Type B pancreatic cell (in vitro differentiated cells): Measurements from ENCODE around the gene ABHD13. TPM values are rescaled to one million over a fixed set of nuclear protein-coding genes. Genes with fewer than 3 reads are reported as not detected.

ENCODE experiments used
- DNase-seq: peaks from one replicate; pipeline ENCODE4 v3.0.0; 2021; ENCODE audit warnings: mixed read lengths; ENCODE audit not compliant: unreplicated experiment; ENCODE audit errors: extremely low spot score
- H3K27ac Mint-ChIP-seq: 2 replicates; pipeline ENCODE4 v1.8.0; 2021; ENCODE audit warnings: mild to moderate bottlenecking, mixed read lengths
- H3K27me3 Mint-ChIP-seq: 2 replicates; pipeline ENCODE4 v1.8.0; 2021; ENCODE audit warnings: mixed read lengths
- H3K36me3 Mint-ChIP-seq: 2 replicates; pipeline ENCODE4 v1.8.0; 2021; ENCODE audit warnings: mixed read lengths
- H3K4me1 Mint-ChIP-seq: one replicate; pipeline ENCODE4 v1.8.0; 2021; ENCODE audit warnings: mixed read lengths; ENCODE audit not compliant: unreplicated experiment
- H3K4me3 Mint-ChIP-seq: 2 replicates; pipeline ENCODE4 v1.8.0; 2021; ENCODE audit warnings: mild to moderate bottlenecking, mixed read lengths
- H3K9me3 Mint-ChIP-seq: 2 replicates; pipeline ENCODE4 v1.8.0; 2021; ENCODE audit warnings: mixed read lengths
- total RNA-seq: library from RNA; stranded (reverse); gene quantifications from 2 replicates; pipeline ENCODE4 v1.2.1, GENCODE V29; 2021; ENCODE audit warnings: low replicate concordance
- TF ChIP-seq, protein P1 (sequence below): fragments of 200-600 bp; sonication (generic); conservative IDR thresholded peaks from 2 replicates; pipeline ENCODE4 v1.5.0; 2021; ENCODE audit warnings: antibody characterized with exemption, mild to moderate bottlenecking

The ABHD13 gene
- total RNA-seq, 1 donor from 2014 or later: 9.0 TPM

DNA sequence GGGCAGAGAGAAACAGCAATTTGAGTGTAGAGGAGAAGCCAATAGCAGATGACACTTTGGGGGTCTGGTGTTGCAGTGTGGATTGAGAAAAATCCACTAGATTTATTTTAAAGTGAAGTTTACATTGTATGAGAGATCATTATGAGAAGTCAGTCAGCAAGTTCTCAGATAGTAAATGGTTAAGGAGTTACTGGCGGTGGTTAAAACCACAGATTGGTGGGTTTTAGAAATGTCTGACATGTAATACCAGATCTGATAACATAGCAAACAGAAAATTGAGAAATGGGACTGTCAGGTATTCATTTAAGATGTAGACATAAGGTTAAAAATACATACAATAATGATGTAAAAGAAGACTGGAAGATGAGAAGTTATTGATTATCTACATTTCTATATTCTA is 7.2 kb downstream of the ABHD13 start:
- no peak for DNase-seq
- TF ChIP-seq, protein P1, sequence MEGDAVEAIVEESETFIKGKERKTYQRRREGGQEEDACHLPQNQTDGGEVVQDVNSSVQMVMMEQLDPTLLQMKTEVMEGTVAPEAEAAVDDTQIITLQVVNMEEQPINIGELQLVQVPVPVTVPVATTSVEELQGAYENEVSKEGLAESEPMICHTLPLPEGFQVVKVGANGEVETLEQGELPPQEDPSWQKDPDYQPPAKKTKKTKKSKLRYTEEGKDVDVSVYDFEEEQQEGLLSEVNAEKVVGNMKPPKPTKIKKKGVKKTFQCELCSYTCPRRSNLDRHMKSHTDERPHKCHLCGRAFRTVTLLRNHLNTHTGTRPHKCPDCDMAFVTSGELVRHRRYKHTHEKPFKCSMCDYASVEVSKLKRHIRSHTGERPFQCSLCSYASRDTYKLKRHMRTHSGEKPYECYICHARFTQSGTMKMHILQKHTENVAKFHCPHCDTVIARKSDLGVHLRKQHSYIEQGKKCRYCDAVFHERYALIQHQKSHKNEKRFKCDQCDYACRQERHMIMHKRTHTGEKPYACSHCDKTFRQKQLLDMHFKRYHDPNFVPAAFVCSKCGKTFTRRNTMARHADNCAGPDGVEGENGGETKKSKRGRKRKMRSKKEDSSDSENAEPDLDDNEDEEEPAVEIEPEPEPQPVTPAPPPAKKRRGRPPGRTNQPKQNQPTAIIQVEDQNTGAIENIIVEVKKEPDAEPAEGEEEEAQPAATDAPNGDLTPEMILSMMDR: no peak
- Mint-ChIP-seq H3K4me3 (peak overlapping the region; percentile 7), H3K36me3 (peaks cover 3% of the 10 kb centered on the region), H3K4me1 (peaks cover 33% of the 10 kb centered on the region), H3K27me3 (no peaks in the 10 kb centered on the region), H3K9me3 (no peaks in the 10 kb centered on the region), H3K27ac (no peak overlapping the region)

DNA sequence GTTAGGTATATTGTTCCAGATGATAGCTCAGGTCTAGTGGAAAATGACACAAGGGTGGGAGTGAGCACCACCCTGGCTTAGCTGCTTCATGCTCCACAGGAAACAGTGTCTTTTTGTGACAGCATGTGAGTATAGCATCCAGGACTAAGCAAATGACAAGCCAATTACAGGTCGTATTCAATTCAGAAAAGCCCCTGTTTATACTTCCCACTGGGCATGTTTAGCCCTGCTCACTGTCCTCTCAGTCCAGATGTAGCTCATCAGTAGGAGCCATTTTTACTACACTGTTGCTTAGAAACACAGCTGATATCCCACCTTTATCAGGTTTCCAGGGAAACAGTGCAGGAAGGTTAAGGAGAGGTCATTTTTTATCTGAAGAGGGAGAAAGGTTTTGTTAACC is 8.0 kb downstream of the ABHD13 start:
- TF ChIP-seq, protein P1: no peak
- H3K27me3 Mint-ChIP-seq: no peaks in the 10 kb centered on the region
- DNase-seq: no peak
- peak overlapping the region; percentile 14 for H3K27ac Mint-ChIP-seq
- peaks cover 33% of the 10 kb centered on the region for H3K4me1 Mint-ChIP-seq
- peak overlapping the region; percentile 10 for H3K4me3 Mint-ChIP-seq
- H3K9me3 Mint-ChIP-seq: no peaks in the 10 kb centered on the region
- H3K36me3 Mint-ChIP-seq: no peaks in the 10 kb centered on the region

DNA sequence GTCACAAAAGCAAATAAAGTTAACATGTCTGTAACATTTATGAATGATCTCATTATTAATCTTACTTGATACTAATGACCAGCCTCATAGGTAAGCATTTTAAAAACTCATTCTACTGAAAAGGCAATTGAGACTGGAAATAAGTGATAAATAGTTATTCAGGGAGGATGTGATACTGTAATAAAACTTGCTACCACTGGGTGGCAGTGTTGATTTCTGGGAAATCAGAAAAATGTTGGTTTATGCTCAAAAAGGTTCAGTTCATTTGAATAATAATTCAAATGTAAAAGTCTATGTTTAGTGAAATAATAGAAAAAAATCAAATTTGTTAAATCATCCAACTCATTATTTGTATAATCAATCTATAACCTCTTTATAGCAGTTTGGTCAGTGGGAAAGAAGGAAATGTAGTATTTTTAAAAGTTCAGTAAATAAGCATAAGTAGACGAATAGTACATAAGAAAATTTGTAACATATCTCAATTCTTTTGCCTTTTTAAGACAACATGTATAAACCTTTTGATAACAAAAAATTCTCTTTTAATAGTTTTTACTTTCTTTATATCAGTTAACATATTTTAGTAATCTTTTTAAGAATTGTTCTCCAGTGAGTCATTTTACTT is 9.6 kb downstream of the ABHD13 start:
- peaks cover 33% of the 10 kb centered on the region for H3K4me1 Mint-ChIP-seq
- no peak for DNase-seq
- no peaks in the 10 kb centered on the region for H3K9me3 Mint-ChIP-seq
- TF ChIP-seq, protein P1: peak; percentile 94
- H3K4me3 Mint-ChIP-seq: no peak overlapping the region
- no peak overlapping the region for H3K27ac Mint-ChIP-seq
- no peaks in the 10 kb centered on the region for H3K36me3 Mint-ChIP-seq
- H3K27me3 Mint-ChIP-seq: no peaks in the 10 kb centered on the region

DNA sequence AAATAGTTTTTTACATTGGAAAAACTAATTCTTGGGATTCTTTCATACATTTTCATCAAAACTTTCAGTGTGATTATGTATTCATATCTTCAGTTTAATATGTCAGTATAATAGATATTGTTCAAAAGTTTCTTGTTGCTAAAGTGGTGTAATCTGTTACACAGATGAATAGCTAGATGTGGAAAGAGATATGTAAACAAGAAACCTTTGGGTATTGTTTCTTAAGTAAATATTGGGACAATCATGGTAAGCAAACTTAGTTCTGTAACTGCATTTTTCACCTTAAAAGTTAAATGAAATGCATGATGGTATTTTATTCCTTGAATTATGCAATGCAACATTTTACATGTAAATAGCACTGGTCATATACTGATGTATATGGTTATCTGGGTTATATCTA is 12.2 kb downstream of the ABHD13 start:
- no peak overlapping the region for H3K27ac Mint-ChIP-seq
- no peak for DNase-seq
- no peaks in the 10 kb centered on the region for H3K9me3 Mint-ChIP-seq
- no peak overlapping the region for H3K4me3 Mint-ChIP-seq
- H3K36me3 Mint-ChIP-seq: no peaks in the 10 kb centered on the region
- peaks cover 28% of the 10 kb centered on the region for H3K4me1 Mint-ChIP-seq
- TF ChIP-seq, protein P1: no peak
- no peaks in the 10 kb centered on the region for H3K27me3 Mint-ChIP-seq

DNA sequence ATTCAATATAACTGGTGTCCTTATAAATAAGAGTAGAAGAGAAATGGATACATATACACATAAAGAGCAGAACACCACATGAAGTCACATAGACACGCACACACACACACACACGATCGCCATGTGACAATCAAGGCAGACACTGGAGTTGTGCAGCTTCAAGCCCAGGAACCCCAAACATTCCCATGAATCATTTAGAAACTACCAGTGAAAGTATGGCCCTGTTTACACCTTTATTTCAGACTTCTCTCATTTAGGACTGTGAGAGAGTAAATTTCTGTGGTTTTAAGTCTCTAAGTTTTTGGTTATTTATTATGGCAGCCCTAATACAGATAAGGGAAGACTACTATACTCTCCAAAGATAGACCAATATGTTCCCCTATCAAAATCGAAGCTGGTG is 31.0 kb downstream of the ABHD13 start:
- Mint-ChIP-seq H3K9me3 (peaks cover 8% of the 10 kb centered on the region), H3K4me3 (no peak overlapping the region), H3K27ac (no peak overlapping the region), H3K36me3 (peaks cover 4% of the 10 kb centered on the region), H3K27me3 (no peaks in the 10 kb centered on the region), H3K4me1 (no peaks in the 10 kb centered on the region)
- TF ChIP-seq, protein P1: no peak
- DNase-seq: no peak

DNA sequence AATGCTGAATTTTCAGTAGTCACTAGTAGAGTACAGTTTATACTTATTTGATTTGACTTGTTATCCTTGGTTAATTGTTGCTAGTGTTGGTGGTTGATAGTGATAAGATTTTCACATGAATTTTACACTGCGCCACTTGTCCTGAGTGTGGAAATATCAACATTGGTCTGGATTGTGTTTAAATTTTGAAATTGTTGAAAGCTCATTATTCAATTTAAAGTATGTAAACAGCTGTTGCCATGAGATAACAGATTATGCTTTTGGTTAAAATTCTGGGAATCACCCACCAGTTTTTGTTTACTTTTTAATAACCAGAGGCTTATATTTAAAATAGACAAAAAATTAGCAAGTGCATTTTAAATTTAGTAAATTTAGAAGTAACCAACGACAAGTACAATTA is 39.1 kb downstream of the ABHD13 start:
- TF ChIP-seq, protein P1: no peak
- H3K4me3 Mint-ChIP-seq: no peak overlapping the region
- peaks cover 4% of the 10 kb centered on the region for H3K36me3 Mint-ChIP-seq
- no peak overlapping the region for H3K27ac Mint-ChIP-seq
- DNase-seq: no peak
- H3K27me3 Mint-ChIP-seq: no peaks in the 10 kb centered on the region
- H3K9me3 Mint-ChIP-seq: no peaks in the 10 kb centered on the region
- H3K4me1 Mint-ChIP-seq: no peaks in the 10 kb centered on the region
